Endodermal cell (in vitro differentiated cells): ENCODE measurements around the gene EPGN. TPM values are rescaled to one million over a fixed set of nuclear protein-coding genes. Genes with fewer than 3 reads are reported as not detected.

Experiments
- DNase-seq: peaks from one replicate; pipeline ENCODE4 v3.0.0-alpha.2; 2017
- H3K27ac ChIP-seq: 2 replicates; pipeline ENCODE4 v1.5.1; 2013; ENCODE audit warnings: mild to moderate bottlenecking, low read depth, low read length, moderate library complexity
- H3K27me3 ChIP-seq: 2 replicates; pipeline ENCODE4 v1.6.1; 2013; ENCODE audit warnings: mild to moderate bottlenecking, low read length, moderate library complexity; ENCODE audit not compliant: insufficient read depth, control insufficient read depth, poor library complexity, severe bottlenecking
- H3K36me3 ChIP-seq: 2 replicates; pipeline ENCODE4 v1.7.0; 2013; ENCODE audit warnings: mild to moderate bottlenecking, low read length, moderate library complexity; ENCODE audit not compliant: control insufficient read depth, insufficient read depth
- H3K4me1 ChIP-seq: one replicate; pipeline ENCODE4 v1.7.0; 2013; ENCODE audit warnings: low read length; ENCODE audit not compliant: control insufficient read depth, insufficient read depth
- H3K4me3 ChIP-seq: 2 replicates; pipeline ENCODE4 v1.5.1; 2013; ENCODE audit warnings: mild to moderate bottlenecking, low read length, moderate library complexity
- H3K9ac ChIP-seq: 2 replicates; pipeline ENCODE4 v1.6.1; 2013; ENCODE audit warnings: mild to moderate bottlenecking, low read length, moderate library complexity; ENCODE audit not compliant: poor library complexity, severe bottlenecking; ENCODE audit errors: extremely low read depth
- H3K9me3 ChIP-seq: 2 replicates; pipeline ENCODE4 v1.6.1; 2013; ENCODE audit warnings: mild to moderate bottlenecking, low read length, moderate library complexity; ENCODE audit not compliant: control insufficient read depth
- H3K27ac Mint-ChIP-seq: 2 replicates; pipeline ENCODE4 v1.8.0; 2020; ENCODE audit warnings: mixed read lengths
- H3K27me3 Mint-ChIP-seq: 2 replicates; pipeline ENCODE4 v1.8.0; 2021; ENCODE audit warnings: mild to moderate bottlenecking, mixed read lengths; ENCODE audit not compliant: insufficient read depth
- H3K36me3 Mint-ChIP-seq: 2 replicates; pipeline ENCODE4 v1.8.0; 2020; ENCODE audit warnings: low read depth, mixed read lengths
- H3K4me1 Mint-ChIP-seq: 2 replicates; pipeline ENCODE4 v1.8.0; 2020; ENCODE audit warnings: mixed read lengths
- H3K4me3 Mint-ChIP-seq: 2 replicates; pipeline ENCODE4 v1.8.0; 2020; ENCODE audit warnings: mild to moderate bottlenecking, moderate library complexity, mixed read lengths
- H3K9me3 Mint-ChIP-seq: 2 replicates; pipeline ENCODE4 v1.8.0; 2020; ENCODE audit warnings: mild to moderate bottlenecking, mixed read lengths
- WGBS, 2 experiments: methylation state at CpG; one replicate each; pipeline versions ENCODE4 v1.1.5 to v1.1.7; 2013; ENCODE audit warnings: missing lambda C conversion rate in 2 of 2, mixed read lengths in 1 of 2; ENCODE audit not compliant: insufficient coverage in 1 of 2, insufficient read length in 1 of 2; 5-methylcytosine and 5-hydroxymethylcytosine counted together
- total RNA-seq, 2 donors: library from RNA; stranded (reverse); fragmentation: NEBNext Ultra II Directional in 1 of 2; extraction: Animal tissue kit (Norgen Biotek cat#: 25700) in 1 of 2; gene quantifications; 2 replicates in 1 of 2; 3 replicates in 1 of 2; pipeline ENCODE4 v1.2.1, GENCODE V29; 2021
- TF ChIP-seq, protein P1 (sequence below): fragments of 200-600 bp; sonication (generic); conservative IDR thresholded peaks from 2 replicates; pipeline ENCODE4 v1.5.0; 2021; ENCODE audit warnings: antibody characterized with exemption, mild to moderate bottlenecking

EPGN gene
- total RNA-seq, 2 donors from 2014 or later = not detected

DNA sequence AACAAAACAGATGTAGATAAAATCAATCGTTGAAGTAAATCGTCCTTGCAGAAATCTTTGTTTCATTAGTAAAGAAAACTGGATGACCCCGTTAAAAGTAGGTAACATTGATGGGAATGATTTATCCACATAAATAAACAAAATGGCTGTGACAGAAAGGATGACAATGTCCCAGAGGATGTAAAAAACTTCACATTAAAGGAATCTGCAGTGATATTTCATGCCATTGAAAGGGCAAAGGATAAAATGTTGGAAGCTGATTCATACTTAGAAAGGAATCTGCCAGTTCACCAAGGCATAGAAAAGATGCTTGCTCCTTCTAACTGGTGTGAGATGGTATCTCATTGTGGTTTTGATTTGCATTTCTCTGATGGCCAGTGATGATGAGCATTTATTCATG lies 24.2 kb upstream of the EPGN start:
- Histone ChIP-seq H3K9ac (no peak overlapping the region), H3K4me3 (no peak overlapping the region), H3K4me1 (no peaks in the 10 kb centered on the region), H3K27ac (no peak overlapping the region), H3K36me3 (no peaks in the 10 kb centered on the region), H3K9me3 (no peaks in the 10 kb centered on the region), H3K27me3 (no peaks in the 10 kb centered on the region)
- Mint-ChIP-seq H3K27ac (no peak overlapping the region), H3K9me3 (no peaks in the 10 kb centered on the region), H3K27me3 (no peaks in the 10 kb centered on the region), H3K4me1 (no peaks in the 10 kb centered on the region), H3K4me3 (no peak overlapping the region), H3K36me3 (no peaks in the 10 kb centered on the region)
- no peak for DNase-seq
- TF ChIP-seq, protein P1, sequence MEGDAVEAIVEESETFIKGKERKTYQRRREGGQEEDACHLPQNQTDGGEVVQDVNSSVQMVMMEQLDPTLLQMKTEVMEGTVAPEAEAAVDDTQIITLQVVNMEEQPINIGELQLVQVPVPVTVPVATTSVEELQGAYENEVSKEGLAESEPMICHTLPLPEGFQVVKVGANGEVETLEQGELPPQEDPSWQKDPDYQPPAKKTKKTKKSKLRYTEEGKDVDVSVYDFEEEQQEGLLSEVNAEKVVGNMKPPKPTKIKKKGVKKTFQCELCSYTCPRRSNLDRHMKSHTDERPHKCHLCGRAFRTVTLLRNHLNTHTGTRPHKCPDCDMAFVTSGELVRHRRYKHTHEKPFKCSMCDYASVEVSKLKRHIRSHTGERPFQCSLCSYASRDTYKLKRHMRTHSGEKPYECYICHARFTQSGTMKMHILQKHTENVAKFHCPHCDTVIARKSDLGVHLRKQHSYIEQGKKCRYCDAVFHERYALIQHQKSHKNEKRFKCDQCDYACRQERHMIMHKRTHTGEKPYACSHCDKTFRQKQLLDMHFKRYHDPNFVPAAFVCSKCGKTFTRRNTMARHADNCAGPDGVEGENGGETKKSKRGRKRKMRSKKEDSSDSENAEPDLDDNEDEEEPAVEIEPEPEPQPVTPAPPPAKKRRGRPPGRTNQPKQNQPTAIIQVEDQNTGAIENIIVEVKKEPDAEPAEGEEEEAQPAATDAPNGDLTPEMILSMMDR = no peak
- WGBS, 2 experiments = 97% methylated on average over 3 of the region's 3 CpGs; no CpG with 5 or more reads in 1 of the 2 experiments

DNA sequence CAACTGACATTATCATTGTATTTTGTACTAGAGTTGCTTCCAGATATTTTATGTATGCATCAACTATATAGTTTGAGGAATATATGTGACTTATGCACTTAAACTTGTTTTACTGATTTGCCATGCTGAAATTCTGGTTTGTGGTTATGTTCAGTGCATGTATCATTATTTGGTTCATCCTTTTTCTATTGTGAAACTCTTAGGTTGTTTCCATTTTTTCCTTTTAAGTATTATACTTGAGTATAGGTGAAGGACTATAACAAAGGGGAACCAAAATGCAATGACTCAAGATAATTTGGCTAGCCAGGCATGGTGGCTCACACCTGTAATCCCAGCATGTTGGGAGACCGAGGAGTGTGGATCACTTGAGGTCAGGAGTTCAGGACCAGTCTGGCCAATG lies 21.1 kb upstream of the EPGN start:
- WGBS, 2 experiments = 88 to 98% methylated on average over 1 of the region's 1 CpG
- Histone ChIP-seq H3K27me3 (no peaks in the 10 kb centered on the region), H3K9me3 (no peaks in the 10 kb centered on the region), H3K27ac (no peak overlapping the region), H3K9ac (no peak overlapping the region), H3K4me3 (no peak overlapping the region), H3K4me1 (no peaks in the 10 kb centered on the region), H3K36me3 (no peaks in the 10 kb centered on the region)
- Mint-ChIP-seq H3K27me3 (no peaks in the 10 kb centered on the region), H3K36me3 (no peaks in the 10 kb centered on the region), H3K4me3 (no peak overlapping the region), H3K27ac (no peak overlapping the region), H3K4me1 (peaks cover 5% of the 10 kb centered on the region), H3K9me3 (no peaks in the 10 kb centered on the region)
- TF ChIP-seq, protein P1 = no peak
- DNase-seq = no peak

DNA sequence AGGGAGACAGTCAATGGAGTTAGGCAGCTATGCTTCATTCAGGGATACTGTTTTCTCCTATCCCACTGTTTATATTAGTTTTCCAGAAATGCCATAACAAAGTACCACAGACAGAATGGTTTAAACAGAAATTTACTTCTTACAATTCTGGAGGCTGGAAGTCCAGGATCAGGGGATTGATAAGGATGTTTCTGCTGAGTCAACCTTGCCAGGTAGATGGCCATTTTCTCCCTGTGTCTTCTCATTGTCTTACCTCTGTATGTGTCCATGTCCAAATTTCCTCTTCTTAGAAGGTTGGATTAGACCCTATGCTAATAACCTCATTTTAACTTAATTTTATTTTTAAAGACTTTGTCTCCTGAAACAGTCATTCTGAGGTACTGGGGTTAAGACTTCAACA lies 20.5 kb upstream of the EPGN start:
- Histone ChIP-seq H3K4me1 (no peaks in the 10 kb centered on the region), H3K4me3 (no peak overlapping the region), H3K36me3 (no peaks in the 10 kb centered on the region), H3K9ac (no peak overlapping the region), H3K9me3 (no peaks in the 10 kb centered on the region), H3K27me3 (no peaks in the 10 kb centered on the region), H3K27ac (no peak overlapping the region)
- Mint-ChIP-seq H3K27ac (no peak overlapping the region), H3K36me3 (no peaks in the 10 kb centered on the region), H3K9me3 (no peaks in the 10 kb centered on the region), H3K27me3 (no peaks in the 10 kb centered on the region), H3K4me3 (no peak overlapping the region), H3K4me1 (peaks cover 7% of the 10 kb centered on the region)
- TF ChIP-seq, protein P1 = no peak
- no peak for DNase-seq
